Fibroblast of peridontal ligament (primary cell): ENCODE results near the gene TNNI2.
A peak's percentile ranks its signal among the peaks of the same experiment; 100 is the strongest.
"Not testable (repeated sequence)": the region's sequence is repeated elsewhere in the genome, so short reads cannot be mapped to it uniquely, and the experiment has no call there.

ENCODE experiments used
- DNase-seq: peaks from one replicate; pipeline ENCODE4 v3.0.0-alpha.2; 2010; ENCODE audit errors: extremely low read depth

Gene TNNI2

DNA sequence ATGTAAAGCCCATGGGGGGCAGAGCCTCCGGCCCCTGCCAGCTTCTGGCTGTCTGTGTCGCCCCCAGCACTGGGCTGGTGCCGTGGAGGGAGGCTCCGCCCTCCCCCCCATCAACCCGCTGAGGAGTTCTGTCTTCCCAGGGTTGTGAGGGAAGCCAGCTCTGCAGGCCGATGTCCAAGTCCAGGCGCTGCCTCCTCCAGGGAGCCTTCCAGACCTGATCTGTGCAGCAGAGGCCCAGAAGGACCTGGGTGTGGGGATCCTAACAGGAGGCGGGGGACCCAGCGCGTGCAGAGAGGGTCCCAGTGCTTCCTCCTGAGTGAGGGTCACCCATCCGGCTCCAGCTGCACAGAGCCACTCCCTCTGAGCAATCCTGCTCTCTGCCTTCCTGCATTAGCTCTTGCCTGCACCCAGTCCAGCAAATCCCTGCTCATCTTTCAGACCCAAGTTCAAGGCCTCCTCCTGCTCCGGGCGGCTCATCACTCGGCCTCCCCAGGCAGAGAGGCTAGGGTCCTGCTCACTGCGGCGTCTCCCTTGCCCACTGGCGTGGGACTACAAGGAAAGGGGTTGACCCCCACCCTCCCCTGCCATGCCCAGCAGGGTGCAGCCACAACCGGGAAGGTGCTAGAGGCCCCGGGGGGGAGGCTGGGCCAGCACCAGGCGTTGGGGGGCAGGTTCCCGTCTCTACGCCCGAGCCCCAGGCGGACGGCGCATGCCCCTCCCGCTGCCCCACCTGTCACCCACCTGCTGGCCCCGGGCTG, 36.5 kb downstream of the TNNI2 start:
- no peak for DNase-seq

DNA sequence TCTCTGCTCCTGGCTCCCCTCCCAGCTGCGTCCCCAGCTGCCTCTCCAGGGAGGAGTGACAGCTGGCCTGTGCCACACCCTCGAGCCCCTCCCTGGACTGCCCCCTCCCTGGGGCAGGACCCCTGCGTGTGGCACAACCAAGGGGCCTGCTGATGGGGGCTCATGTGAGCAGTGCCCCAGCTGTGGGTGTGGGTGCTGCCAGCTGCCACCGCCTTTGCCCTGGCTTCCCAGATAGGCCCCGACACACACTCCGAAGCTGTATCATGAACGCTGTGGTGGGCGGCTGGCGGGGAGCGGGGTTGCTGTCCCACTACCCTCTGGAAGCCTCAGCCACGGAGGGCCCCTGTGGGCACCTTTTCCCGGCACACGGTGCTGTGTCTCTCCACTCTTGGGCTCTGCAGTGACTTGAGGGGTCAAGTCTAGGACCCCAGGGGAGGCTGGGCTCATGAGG, 37.1 kb downstream of the TNNI2 start:
- not testable (repeated sequence) for DNase-seq

- DNase-seq, result peak; percentile 18
These were observed 37.7 kb downstream of the TNNI2 start for GRCh38 chr11:1876361-1877063.

- DNase-seq, result peak; percentile 18
These were observed 38.7 kb downstream of the TNNI2 start for GRCh38 chr11:1877211-1878136.

GRCh38 chr11:1878137-1879031, 39.6 kb downstream of the TNNI2 start:
- DNase-seq, result no peak

GRCh38 chr11:1879342-1879940, 40.7 kb downstream of the TNNI2 start:
- DNase-seq, result no peak

GRCh38 chr11:1879941-1880720, 41.4 kb downstream of the TNNI2 start:
- peak; percentile 57 for DNase-seq

DNA sequence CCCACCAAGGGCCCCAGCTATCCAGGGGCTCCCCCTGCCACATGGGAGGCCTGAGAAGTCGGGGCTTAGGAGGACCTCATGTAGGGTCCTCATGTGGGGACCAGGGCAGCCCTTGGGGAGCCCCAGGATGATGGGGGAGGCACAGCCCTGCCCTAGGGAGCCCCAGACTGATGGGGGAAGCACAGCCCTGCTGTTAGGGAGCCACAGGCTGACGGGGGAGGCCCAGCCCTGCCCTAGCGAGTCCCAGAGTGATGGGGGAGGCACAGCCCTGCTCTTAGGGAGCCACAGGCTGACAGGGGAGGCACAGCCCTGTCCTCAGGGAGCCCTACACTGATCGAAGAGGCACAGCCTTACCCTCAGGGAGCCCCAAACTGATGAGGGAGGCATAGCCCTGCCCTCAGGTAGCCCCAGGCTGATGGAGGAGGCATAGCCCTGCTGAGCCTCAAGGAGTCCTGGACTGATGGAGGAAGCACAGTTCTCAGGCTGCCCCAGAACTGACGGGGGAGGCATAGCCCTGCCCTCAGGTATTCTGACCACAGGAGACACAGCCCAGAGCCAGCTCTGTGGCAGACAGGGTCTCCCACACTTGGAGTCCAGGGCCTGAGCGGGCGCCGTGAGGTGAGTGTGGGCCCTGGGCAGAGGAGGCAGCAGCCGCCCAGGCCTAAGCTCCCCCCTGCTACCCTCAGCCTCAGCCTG, 42.1 kb downstream of the TNNI2 start:
- DNase-seq, result no peak

DNA sequence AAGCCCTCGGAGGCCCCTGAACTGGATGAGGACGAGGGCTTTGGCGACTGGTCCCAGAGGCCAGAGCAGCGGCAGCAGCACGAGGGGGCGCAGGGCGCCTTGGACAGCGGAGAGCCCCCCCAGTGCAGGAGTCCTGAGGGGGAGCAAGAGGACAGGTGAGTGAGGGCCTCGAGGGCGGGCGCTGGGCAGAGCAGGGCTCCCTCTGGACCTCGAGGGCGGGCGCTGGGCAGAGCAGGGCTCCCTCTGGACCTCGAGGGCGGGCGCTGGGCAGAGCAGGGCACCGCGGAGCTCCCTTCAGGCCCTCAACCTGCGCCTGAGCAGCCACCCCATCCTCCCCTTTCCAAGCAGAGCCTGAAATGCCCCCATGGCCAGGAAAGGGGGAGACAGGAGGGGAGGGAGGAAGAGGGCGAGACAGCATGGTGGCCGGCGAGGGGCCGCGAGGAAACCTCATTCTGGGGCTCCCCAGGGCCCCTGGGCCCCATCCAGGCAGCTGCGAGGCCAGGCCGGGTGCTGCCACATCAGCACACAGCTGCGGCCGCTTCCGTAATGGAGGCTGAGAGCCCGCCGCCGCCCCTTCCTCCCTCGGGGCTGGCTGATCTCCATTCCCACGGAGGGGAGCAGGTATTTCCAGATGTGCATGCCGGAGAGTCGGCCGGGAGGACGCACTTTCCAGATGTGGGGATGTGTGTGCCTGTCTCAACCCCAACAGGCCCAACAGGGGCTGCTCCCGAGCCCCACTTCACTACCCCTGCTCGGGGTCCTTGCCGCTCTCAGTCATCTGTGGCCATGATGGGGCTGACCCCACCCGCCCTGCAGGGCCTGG, 42.9 kb downstream of the TNNI2 start:
- DNase-seq, result no peak

DNA sequence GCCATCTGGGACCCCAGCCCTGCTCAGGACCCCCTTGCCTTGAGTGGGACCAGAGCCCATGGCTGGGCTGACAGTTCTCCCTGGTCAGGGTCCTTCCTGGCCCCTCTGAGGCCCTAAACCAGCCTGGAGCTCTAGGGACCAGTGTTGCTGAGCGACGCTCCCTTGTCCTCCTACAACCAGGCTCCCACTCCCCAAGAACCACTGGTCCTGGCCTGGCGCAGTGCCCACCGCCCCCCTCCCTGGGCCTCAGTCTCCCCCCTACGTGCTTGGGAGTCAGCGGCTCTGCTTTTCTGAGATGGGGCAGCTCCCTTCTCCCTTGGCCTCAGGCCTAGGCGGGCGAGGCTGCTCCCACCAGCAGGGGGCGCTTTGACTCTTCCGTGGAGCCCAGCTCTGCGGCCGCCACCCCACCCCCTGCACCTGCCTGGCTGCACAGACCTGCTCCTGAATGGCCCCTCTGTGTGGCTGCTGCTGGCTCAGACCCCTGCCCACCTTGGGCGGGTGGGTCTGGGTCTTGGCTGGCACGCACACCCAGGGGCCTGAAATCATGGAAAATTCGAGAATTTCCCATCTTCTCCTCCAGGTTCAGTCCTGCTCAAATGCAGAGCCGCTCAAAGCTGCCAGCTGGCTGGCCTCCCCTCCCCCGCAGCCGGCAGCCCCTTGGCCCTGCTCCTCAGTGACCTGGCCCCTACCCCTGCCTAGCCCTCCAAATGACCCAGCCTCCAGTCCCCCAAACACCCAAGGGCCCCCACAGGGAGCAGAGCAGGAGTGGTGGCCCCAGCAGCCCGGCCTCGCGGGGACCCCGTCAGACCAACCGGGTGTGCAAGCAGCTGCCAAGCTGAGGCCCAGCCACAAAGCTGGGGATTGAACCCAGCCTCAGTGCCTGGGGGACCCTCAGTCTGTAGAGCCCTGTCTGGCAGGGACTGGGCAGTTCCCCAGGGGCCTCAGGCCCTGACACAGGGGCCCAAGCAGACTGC, 43.8 kb downstream of the TNNI2 start:
- peak; percentile 53 for DNase-seq

GRCh38 chr11:1883346-1884302, 44.8 kb downstream of the TNNI2 start:
- no peak for DNase-seq

DNA sequence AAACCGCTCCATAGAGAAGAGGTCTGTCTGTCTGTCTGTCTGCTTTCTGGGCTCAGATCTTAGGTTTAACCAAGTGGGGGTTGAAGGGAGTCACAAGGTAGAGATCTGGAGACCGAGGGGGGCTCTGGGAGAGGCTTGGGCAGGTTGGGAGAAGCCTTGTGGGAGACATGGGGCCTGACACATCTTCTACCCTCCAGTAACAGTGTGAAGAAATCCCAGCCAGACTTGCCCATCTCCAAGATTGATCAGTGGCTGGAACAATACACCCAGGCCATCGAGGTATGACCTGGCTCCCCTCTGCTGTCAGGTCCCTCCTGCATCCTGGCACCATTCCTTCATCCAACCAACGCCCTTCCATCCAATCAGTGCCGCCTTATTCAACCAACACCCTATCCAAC, 45.5 kb downstream of the TNNI2 start:
- DNase-seq, result no peak

DNA sequence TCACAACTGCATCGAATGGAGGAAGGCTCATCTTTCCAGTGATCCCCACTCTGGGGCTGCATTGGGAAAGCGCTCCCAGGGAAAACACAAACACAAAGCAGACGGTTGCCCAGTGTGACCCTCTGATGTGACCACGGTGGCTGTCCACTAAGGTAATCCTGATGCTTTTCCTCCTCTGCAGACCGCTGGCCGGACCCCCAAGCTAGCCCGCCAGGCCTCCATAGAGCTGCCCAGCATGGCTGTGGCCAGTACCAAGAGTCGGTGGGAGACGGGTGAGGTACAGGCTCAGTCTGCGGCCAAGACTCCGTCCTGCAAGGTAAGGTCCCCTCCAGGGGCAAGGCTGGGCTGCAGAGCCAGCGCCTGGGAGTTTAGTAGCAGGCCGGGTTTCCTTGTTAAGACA, 47.8 kb downstream of the TNNI2 start:
- not testable (repeated sequence) for DNase-seq

GRCh38 chr11:1887451-1888346, 48.9 kb downstream of the TNNI2 start:
- no peak for DNase-seq

DNA sequence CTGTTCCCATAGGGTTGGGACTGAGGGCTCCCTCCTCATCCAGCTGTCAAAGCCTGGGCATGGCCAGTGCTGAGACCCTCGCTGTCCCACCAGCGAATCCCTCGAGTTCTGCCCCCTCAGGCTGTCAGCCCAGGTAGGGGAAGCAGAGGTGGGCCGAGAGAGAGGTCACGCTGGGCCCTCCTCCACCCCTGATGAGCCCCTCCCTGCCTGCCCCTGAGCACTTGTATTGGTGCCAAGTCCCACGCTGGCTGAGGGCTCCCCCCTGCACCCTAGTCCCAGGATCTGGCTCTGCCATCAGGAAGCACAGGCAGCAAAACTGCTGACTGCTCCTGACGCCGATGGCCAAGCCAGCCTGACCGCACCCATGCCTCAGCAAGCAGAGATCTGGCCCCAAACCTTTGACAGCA, 49.6 kb downstream of the TNNI2 start:
- DNase-seq, result no peak
